HuH-7 (cell line): ENCODE results near the gene WAS.
"Not testable (repeated sequence)": the region's sequence is repeated elsewhere in the genome, so short reads cannot be mapped to it uniquely, and the experiment has no call there.

ENCODE experiments used
- DNase-seq: peaks from one replicate; pipeline ENCODE4 v3.0.0; 2011; ENCODE audit warnings: low spot score

The WAS gene

DNA sequence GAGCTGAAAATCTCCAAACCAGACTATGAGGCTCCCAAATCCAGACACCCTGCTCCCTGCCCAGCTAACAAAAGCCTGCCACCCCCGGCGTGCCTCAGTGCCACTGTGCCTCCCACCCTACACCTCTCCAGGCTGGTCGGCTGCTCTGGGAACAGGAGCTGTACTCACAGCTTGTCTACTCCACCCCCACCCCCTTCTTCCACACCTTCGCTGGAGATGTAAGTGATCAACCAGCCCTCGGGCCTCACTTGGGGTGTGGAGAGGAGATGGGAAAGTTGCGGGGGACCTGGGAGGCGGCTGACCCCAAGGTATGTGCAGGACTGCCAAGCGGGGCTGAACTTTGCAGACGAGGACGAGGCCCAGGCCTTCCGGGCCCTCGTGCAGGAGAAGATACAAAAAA lies 1.8 kb downstream of the WAS start:
- no peak for DNase-seq

DNA sequence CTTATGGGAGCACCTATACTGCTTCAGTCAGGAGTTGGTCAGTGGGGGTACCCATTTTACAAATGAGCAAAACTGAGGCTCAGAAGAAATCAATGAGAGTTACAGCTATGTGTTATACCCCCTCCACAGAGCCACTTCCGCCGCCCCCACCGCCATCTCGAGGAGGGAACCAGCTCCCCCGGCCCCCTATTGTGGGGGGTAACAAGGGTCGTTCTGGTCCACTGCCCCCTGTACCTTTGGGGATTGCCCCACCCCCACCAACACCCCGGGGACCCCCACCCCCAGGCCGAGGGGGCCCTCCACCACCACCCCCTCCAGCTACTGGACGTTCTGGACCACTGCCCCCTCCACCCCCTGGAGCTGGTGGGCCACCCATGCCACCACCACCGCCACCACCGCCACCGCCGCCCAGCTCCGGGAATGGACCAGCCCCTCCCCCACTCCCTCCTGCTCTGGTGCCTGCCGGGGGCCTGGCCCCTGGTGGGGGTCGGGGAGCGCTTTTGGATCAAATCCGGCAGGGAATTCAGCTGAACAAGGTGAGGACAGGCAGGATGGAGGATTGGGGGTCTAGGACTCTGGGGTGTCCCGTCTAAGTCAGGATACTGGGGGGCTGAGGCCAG lies 5.0 kb downstream of the WAS start:
- no peak for DNase-seq

DNA sequence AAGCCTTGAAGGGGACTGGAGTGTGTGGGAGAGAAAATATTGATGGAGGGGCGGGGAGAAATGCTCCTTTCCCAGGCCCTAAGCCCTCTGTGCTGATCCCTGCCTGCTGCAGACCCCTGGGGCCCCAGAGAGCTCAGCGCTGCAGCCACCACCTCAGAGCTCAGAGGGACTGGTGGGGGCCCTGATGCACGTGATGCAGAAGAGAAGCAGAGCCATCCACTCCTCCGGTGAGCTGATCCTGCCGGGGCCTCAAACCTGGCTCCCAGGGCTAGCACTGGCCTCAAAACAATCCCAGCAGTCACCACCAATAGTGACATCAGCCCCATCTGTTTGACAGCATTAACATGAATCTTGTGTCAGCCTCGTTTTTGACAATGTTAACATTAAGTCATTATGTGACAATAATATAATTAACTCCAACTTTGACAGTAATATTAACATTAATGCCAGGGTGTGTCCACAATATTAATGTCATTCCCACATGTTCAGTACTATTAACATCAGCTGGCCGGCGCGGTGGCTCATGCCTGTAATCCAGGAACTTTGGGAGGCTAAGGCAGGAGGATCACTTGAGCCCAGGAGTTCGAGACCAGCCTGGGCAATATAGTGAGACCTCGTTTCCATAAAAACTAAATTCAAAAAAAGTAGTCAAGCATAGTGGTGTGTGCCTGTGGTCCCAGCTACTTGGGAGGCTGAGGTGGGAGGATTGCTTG lies 5.8 kb downstream of the WAS start:
- DNase-seq, result no peak

DNA sequence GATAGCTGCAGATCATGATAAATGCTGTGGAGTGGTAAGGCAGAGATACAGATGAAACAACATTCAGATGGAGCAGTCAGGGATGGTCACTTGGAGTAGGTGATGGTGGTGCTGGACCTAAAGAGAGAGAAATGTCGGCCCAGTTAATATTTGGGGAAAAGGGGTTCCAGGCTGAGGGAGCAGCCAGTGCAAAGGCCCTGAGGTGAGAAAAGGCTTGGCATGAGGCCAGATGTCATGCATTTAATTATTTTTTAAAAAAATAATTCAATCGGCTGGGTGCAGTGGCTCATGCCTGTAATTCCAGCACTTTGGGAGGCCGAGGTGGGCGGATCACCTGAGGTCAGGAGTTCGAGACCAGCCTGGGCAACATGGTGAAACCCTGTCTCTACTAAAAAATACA lies 8.1 kb downstream of the WAS start:
- DNase-seq, result not testable (repeated sequence)

DNA sequence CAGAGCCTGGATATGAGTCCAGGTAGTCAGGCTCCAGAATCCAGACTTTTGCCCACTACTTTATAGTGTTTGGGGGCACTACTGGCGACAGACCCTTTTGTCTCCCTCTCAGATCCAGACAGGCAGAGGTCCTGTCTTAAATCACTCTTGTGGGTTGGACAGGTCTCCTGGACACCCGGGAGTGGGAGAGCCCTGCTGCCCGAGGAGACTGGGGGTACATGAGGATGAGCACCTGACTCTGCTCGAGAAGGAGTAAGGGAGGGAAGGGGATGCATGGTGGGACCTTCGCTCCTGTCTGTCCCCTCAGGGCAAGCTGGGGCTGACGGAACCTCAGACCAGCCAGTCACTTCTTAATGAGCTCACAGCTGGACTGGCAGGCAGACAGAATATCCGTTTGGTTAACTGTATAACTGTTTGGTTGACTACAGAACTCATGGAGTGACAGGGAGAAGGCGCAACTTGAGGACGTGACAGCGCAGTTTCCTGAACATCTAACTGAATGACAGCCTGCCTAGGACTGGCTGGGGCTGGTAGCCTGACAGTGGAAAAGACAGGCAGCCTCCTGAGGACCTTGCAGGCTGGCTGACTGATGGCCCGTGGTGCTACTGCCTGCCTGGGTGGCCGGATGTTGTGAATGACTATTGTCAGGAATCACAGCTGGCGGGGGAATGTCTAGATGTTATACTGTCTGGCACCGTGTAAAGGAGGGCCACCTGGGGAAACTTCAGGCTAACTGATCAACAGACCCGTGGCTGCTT lies 11.4 kb downstream of the WAS start:
- no peak for DNase-seq

DNA sequence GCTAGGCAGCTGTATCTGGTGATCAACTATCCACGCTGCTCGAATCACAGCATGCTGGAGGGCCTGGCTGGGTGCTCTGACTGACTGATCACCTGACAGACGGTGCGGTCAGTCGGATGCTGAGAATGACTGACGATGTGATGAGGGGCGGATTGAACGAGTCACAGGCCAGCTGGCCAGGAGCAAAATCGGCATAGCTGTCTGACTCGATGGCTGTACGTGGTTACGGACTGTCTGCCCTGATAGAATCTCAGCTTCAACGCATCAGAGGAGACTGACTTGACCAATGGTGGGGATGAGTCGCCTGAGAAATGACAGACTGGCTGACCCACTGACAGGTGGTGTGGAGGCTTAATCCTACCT lies 11.9 kb downstream of the WAS start:
- no peak for DNase-seq

DNA sequence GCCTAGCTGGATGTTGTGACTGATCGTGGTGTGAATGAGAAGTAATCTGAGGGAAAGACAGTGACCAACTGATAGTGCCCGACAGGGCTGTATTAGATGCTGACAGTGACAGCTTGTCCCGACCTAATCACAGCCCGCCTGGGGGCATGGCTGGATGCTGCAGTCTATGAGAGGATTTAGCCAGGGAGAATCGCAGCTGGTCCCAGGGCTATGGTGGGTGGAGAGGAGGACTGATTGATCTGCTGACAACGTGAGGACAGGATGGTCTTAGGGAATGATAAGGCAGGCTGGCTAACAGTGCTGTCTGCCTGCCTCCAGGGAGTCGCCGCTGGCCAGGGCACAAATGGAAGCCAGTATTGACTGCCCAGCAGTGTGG lies 12.3 kb downstream of the WAS start:
- DNase-seq, result peak; percentile 59

DNA sequence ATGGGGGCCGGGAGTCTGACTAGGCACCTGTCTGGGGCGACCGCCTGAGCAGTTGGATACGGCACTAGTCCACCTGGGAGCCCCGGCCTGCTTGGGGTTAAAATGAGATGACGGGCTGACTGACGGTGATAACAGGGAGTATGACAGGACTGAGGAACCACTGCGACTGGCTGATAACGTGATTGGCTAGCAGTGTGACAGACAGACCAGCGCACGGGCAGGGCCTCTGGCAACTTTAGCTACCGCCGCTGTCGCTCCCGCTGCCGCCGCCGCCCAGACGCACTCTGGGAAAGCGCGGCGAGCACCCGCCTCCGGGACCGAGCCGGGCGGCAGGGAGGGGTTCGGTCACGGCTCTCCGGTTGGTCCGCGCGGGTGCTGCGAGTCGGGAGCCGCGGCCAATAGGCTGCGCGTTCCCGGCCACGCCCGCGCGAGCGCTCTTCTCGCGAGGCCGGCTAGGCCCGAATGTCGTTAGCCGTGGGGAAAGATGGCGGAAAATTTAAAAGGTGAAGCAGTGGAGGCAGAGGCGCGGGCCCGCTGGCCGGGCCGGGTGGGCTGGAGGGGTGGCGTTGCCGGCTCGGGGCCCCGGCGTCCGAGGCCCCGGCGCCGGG lies 12.8 kb downstream of the WAS start, which contains the start of gene SUV39H1:
Gene SUV39H1 (plus strand): TSS at position 434 of the 608 bp plus-strand sequence. CDS start 51 bp downstream, at position 485.
- peak; percentile 98 for DNase-seq

DNA sequence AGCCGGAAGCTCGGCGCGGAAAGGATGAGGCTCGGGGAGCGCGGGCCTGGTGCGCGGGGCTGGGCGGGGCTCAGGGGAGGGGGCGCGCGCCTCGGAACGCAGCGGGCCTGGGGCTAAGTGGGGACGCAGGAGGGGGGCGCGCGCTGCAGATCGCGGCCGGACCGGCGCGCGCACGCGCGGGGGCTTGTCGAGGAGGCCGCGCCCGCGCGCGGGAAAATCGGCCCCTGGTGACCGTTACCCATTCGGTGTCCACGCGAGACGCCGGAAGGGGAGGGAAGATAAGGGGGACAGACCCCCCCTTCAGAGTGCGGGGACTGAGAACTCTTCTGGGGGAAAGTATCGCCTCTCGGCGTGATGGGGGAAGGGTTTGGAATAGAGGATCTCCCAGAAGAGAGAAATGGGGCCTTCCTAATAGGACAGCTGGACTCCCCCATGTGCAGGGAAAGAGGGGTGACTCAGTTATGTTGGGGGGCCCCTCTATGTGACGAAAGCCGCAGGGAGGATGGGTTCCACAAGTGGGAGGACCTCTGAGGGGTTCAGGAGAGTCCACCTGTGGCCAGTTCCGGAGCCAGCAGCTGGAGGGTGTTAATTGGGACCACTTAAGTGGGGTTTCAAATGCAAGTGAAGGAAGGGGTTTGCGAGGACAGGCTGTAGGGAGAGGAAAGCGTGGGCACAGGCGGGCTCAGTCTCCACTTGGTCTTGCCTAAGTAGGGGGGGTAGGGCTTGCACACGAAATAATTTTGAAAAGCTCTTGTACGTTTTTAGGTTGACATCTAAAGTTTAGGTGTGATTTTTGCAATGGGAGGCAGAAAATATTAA lies 13.5 kb downstream of the WAS start:
- DNase-seq, result peak; percentile 56

DNA sequence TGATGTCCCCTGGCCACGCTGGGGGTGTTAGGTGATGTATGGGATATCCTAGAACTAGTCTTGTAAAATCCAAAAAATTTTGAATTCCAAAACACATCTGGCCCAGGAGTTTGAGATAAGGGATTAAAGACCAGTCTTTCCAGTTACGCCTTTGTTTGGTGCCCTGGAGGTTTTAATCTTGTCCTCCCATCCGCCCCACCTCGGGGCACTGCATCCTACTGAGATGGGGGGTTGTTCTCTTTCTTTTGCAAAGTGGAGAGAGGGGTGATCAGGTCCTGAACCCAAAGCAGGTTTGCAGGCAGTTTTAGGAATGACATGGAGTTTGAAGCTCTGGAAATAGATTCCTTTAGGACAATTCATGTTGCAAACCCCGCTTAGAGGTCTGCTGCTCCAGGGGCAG lies 14.7 kb downstream of the WAS start:
- no peak for DNase-seq

DNA sequence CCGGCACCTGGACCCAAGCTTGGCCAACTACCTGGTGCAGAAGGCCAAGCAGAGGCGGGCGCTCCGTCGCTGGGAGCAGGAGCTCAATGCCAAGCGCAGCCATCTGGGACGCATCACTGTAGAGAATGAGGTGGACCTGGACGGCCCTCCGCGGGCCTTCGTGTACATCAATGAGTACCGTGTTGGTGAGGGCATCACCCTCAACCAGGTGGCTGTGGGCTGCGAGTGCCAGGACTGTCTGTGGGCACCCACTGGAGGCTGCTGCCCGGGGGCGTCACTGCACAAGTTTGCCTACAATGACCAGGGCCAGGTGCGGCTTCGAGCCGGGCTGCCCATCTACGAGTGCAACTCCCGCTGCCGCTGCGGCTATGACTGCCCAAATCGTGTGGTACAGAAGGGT lies 16.6 kb downstream of the WAS start:
- no peak for DNase-seq

DNA sequence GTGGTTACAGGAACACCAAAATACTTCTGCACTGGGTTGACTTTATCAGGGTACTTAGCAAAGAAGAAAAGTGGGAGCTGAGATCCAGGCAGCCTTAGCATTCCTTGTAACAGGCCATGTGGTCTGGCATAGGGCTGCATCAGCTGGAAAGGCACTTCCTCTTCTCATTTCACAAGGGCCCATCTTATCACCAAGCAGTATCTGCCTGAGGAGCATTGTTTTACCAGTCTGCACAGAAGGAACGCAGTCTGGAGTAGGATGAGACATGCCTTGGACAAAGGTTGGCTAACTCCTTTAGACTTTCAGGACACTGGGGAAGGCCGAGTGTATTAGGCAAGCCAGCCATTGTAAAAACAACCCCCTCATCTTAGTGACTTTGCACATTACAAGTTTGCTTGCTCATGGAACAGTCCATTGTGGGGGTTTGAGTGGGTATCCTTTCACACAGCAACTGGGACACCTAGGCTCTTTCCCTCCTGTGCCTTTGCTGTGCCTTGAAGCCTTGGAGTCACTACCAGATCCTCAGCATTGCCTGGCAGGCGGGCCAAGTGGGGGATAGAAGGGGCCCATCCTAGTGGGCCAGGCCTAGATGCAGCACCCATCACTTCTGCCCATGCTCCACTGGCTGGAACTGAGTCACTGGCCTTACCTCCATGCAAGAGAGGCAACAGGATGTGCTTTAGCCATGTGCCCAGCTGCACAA lies 17.5 kb downstream of the WAS start:
- no peak for DNase-seq

DNA sequence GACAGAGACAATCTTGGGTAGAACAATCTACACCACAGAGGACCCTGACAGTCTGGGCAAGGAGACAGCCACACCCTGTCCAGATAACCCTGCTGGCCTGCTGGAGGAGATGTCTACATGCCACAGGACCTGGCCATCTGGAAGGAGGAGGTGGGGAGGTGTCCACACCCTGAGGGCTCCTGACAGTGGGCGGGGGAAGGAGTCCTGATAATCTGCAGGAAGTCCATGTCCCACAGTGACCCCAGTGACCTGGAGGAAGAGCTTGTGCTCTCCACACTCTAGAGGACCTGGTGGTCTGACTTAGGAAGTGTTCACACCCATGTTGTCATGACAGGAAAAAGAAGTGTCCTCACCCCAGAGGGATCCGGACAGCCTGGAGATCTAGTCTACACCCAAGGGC lies 18.4 kb downstream of the WAS start:
- DNase-seq, result no peak

DNA sequence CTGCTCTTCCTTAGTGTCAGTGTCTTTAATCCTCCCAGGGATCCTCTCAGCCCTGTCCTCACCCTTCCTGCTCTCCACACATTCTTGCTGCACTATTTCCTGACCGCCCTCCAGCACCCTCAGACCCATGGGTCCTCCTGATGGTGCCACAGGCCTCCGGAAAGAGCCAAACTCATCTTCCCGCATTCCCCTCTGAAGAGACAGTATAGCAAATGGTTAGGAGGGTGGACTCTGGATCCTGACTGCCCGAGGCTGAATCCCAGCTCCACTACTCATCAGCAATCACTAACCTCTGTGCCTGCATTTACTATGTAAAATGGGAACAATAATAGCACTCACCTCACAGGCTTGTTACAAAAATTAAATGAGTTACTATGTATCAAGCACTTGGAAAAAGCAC lies 19.1 kb downstream of the WAS start:
- DNase-seq, result no peak

DNA sequence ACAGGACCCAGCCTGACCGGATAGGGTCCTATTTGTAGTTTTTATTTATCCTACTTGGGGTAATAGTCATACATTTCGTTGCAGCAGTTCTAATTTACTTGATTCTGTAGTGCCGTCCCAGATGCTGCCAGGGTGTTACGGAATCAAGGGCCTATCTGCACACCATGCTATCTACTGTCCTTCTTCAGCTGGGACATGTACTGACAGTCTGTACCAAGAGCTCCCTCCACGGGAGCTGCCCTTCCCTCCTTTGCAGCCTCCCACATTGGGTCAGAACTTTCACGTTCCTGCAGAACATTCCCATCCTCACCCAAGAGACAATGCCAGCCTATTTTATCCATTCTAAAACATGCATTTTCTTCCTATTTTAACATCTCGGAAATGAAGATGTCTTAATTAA lies 19.6 kb downstream of the WAS start:
- DNase-seq, result no peak

DNA sequence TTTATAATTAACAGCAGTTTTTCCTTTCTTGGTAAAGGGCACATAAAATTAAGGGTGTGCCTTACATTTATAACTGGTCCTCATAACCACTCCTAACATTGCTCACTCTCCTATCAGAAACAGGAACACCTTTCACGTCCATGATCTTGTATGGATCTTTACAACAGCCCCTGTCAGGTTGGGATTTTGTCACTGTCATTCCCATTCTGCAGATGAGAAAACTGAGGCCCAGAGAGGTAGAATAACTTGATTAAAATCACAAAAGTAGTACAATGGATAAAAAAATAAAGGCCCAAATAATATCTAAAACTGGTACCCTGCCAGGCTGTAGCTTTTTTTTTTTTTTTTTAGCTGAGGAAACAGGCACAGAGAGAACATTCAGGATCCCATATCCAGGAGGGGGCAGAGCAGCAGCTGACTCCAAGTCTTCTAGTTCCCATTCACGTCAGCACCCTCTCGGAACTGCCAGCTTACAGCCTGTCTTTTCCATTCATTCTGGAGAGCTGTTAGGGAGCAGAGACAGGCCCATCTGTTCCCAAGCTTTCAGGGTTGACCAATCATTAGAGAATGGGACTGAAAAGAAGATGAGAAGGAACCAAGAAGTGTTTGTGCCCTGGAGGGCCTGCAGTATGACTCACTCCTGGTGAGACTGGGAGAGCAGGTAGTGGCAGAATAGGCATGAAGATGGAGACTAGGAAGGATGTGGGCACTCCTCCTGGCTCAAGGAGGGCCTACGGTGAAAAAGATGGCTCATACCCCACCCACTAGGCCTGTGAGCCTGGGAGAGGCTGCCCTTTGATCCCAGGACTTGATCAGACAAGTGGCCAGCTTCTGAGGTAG lies 20.3 kb downstream of the WAS start:
- DNase-seq, result no peak

DNA sequence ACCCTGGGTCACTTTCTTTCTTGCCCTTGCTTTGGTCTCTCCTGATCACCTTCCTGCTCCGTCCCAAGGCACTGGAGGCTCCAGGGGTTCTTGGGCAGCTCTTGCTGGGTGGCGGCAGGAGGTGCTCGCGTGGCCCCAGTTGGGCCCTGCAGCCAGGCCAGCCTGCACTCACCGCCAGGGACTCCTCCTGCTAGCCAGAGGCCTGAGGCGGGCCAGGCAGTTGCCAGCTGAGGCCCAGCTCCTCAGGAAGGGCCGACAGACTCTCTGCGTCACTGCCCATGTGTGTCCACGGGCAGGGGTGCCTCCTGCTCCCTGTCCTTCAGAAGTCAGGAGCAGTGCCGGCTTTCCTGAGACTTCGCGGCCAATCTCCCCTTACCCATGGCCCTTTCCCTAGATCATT lies 22.3 kb downstream of the WAS start:
- no peak for DNase-seq

DNA sequence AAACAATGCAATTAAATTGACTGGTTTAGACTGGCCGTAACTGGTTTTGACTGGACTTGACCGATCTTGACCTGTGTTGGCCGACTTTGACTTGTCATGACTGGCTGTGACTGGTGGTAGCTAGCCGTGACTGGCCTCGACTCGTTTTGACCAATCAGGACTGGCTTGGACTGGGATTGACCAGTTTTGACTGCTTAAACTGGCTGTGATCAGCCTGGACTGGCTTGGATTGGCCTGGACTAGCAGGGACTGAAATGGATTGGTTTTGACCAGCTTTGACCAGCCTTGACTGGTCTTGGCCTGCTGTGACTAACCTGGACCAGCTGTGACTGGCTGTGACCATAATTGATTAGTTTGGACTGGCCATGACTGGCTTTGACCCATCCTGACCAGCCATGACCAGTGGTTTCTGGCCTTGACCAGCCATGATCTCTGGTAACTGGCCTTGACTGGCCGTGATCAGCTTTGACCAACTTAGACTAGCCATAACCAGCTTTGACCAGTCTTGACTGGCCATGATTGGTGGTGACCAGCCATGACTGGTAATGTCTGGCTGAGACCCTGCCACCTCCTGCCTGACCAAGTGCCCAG lies 26.0 kb downstream of the WAS start:
- DNase-seq, result no peak

DNA sequence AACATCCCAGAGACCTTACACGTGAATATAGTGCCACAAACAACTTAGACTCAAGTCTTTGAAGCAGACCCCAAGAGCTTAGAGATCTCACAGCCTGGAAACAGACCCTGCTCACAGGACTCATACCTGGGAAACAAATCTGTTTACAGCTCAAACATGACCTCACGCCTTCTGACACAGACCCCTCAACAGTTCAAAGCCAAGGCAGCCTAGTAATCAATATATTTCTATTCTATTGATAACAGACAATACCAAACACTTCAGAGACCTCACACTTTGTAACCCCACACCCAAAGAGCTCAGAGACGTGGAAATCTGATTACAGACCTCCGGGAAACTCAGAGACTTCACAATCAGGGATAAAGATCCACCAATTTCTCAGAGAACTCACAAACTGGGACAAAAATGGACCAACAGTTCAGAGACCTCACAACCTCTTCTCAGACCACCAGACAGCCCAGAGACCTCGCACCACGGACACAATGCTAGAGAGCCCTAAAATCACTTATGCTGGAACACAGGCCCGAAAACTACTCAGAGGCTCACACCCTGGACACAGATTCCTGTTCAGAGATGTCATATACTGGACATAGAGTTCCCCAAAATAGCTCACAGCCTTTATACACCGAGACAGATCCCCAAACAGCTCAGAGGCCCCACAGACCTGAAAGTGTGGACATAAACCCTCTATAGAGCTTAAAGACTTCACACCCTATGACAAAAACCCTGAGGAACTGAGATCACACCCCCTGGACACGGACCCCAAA lies 27.7 kb downstream of the WAS start:
- no peak for DNase-seq
